GM18511 (cell line): Measurements from ENCODE around the gene PFKFB1.

ENCODE experiments used
- ATAC-seq: cut with Tn5 transposase; IDR thresholded peaks from one replicate; pipeline ENCODE4 v1.9.1; 2021; ENCODE audit warnings: mild to moderate bottlenecking, moderate library complexity; ENCODE audit not compliant: unreplicated experiment

PFKFB1 gene

DNA sequence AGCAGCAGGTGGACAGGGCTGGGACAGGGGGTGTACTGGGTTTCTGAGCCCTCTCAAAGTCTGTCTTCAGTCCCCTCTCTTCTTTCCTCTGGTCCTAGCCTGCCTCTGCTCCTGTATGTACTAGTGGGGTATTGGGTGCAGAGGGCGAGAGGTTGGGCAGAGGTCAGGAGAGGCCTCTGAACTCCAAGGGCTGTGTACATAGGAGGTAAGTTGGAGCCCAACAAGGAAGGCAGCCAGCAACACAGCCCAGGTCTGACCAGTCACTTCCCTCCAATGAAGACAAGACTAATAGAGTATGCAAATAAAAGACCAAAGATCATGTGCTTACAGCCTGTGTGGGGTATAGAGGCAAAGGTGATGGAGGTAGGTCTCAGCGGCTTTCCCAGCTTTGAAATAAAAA, at the start of gene PFKFB1:
TSS of gene PFKFB1 (minus strand) at position 90 of the 400 bp plus-strand sequence. CDS start 181 bp downstream, outside the sequence.
- no peak for ATAC-seq

DNA sequence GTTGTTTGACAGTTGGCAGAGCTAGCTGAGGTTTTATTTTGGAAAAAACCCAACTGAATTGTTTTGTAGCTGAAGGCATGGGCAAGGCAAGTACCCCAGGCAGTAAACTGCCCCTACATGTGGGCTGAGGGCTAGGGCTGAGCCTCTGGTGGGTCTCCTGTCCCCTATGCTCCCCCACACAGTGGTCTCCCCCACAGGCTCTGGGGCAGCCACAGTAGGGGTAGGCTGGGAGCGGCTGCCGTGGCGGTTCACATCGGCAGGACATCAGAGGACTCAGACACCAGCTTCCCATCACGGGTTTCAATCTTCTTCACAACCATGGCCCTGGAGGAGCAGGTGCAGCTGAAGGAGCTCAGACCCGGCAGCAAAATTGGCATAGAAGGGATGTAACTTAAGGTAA, 47.5 kb upstream of the PFKFB1 start:
- ATAC-seq = no peak

DNA sequence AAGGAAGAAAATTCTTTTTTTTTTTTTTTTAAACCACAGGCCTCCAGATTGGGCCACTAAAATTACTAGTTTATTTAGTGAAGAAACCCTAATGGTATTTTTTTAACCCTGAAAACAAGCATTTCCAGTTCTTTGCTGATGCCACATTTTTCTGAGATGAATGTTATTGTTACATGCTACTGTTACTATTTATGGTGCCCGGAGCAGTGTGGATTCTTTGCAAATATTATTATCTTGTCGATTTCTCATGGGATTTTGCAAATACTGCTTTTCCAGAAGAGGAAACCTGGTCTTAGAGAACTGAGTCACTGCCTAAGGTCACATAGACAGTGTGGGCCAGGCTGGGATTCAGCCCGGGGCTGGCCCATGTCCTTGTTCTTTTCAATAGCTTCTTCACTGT, 45.5 kb upstream of the PFKFB1 start:
- ATAC-seq = no peak

DNA sequence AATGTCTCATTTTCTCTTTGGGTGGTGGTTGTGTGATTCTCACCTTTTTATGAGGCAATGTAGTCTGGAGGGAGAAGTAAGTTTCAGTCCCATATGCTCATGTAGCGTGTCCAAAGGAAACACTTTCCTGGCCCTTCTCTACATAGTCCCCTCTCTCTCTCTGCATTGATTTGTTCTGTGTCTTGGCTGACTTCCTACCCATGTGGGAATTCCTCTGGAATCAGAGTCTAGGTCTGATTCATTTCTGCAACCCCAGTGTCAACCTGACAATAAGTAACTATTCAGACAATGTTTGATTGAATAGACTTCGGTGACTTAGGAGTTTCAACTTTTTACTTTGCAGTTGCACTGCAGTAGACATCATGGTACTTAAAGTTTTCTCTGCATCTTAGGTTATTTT, 39.4 kb upstream of the PFKFB1 start:
- ATAC-seq = no peak

DNA sequence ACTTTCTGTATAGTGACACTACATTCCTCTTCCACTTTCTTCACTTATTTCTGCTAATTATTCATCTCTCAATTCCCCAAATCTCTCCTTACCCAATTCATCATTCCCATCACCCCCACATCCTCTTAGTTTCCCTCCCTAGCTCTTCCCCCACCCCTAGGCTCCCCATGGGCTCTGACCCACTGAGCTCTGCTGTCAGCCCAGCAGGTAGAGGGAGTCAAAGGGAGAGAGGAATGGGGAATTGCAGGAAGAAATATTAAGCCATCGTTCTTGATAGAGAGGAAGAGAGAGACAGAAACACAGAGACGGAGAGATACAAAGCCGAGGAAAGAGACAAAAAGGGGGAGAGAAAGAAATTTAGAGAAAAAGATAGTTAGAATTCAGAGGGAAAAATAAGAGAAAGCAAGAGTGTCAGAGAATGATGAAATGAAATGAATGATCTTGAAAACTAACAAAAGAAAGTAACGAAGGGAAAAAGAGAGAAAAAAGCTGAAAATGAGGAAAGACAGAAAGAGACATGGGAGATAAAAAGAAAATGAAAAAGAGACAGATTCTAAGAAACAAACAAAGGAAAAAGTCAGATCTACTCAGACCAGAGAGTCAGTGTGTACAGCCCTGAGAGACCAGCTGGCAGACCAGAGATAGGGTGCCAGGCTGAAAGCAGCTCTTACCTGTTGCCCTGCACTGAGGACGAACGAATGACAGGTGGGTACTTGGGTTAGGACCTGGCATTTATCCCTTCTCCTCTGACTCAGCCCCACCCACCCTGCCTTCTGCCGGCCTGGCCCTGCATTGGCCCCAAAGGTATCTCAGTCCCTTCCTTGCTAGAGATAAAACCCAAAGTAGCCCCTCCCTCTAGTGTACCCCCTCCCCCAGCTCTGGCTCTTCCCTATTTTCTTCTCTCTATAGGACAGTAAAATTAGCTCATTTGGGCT, 36.5 kb upstream of the PFKFB1 start, which contains the start of gene ALAS2:
TSS of gene ALAS2 (minus strand) at position 707 of the 935 bp plus-strand sequence. CDS start 4,977 bp downstream, outside the sequence.
- ATAC-seq = no peak

DNA sequence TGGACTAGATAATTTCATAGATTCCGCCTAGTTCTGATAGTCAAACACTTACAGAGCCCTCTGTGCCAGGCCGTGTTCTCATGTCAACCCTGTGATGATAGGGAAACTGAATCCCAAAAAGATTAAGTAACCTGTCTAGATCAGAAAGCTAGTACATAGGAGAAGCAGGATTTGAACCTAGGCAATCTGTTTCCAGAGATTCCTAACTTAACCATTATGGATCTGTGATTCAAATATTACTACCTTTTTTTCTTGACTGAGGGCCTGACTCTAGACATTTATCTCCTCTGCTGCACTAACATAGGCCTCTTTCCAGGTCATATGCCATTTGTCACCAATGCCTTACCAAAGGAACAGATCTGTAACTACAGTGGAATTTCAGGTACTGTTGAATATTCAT, 35.3 kb upstream of the PFKFB1 start:
- no peak for ATAC-seq

DNA sequence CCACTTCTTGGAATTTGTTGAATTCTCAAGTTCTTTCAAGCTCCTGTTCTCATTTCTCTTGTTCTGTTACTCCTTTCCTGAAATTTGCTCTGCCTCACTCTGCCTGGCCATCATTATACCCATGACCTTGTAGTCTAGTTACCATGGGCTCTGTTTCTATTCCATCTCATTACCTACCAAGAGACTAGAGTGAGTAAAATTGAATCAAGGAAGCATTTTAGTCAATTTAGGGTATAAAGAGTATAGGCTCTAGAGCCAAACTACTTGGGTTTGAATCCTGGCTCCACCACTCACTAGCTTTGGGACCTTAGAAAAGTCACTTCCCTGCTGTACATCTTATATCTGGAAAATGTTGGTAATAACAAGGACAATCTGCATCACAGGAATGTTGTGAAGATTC, 34.6 kb upstream of the PFKFB1 start:
- ATAC-seq = no peak

DNA sequence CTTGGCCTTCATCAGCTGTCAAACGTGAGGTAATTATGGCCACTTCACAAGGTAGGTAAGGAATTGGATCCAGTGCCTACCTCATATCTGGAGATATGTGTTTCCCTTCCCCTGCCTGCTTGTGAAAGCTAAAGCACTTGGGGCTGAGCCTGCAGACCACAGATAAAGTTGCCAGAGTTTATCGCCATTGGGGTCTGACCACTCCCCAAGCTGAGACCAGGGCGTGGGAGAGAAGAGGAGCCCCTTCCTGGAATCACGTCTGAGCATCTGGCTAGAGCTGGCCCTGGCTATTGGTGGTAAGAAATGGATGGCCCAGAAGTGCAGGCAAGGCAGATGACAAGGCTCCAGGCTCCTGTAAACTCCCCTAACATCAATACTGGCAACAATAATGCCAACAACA, 34.1 kb upstream of the PFKFB1 start:
- no peak for ATAC-seq

DNA sequence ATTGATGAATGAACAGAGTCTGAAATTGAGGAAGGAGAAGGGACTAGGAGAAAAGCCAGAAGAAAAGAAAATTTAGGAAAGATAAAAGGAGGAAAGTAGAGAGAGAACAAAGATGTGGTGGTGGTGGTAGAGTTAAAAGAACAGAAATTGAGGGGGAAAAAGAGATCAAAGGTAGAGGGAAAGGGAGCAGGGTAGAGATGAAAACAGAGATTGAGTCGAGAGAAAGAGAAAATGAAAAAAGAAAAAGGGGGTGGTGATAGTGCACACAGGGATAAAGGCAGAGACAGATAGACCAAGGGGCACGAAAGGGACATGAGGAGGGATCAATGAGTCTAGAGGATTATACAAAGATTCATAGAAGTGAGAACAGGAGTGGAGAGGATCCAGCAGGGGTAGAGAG, 32.9 kb upstream of the PFKFB1 start:
- no peak for ATAC-seq

DNA sequence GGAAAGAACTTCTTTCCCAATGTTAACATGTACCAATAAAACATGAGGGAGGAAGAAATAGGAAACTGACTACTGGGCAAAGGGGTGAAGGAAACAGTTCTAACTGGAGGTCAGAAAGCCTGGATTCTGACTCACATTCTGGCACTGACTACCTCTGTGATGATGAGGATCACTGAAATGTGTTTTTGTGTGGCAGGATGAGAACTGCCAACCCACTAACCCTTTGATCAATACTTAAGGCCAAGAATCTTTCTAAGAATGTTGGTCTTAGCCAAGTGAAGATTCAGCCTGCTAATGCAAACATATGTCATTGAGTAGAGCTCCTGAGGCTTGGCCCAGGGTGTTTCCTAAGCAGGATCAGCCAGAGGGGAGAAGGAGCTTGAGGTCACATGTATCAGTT, 32.2 kb upstream of the PFKFB1 start:
- ATAC-seq = no peak

DNA sequence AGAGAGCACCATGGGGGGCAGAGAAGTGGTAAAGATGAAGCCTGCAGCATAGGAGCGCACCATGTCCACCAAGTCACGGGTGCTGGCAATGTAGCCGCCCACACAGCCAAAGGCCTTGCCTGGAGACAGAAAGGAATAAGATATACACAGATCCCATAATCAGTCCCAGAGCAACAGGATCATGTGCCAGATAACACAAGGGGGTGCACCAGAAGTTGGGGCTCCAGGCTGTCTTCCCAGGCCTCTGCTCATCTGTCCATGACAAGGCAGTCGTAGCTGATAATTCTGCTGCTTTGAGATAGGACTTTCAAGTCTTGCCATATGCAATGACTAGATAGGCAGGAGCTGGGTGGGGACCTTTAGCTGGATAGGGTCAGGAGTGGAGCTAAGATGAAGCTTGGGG, 20.9 kb upstream of the PFKFB1 start:
- ATAC-seq = no peak

DNA sequence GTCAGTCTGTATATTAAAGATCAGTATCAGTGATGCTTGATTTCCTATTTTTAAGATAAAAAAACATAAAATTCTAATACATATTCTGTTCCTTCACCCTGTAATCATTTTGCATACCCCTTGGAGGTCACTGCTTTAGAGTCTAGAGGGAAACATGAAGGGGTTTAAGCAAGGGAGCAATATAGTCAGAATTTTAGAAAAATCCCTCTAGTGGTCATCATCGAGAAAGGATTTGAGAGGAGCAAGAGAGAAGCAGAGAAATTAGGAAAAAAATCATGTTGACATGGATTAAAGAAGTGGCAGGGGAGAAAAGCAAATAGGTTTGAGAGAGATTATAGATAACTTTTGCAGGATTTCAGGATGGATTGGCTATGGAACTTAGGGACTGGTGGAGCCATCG, 17.3 kb upstream of the PFKFB1 start:
- ATAC-seq = no peak

DNA sequence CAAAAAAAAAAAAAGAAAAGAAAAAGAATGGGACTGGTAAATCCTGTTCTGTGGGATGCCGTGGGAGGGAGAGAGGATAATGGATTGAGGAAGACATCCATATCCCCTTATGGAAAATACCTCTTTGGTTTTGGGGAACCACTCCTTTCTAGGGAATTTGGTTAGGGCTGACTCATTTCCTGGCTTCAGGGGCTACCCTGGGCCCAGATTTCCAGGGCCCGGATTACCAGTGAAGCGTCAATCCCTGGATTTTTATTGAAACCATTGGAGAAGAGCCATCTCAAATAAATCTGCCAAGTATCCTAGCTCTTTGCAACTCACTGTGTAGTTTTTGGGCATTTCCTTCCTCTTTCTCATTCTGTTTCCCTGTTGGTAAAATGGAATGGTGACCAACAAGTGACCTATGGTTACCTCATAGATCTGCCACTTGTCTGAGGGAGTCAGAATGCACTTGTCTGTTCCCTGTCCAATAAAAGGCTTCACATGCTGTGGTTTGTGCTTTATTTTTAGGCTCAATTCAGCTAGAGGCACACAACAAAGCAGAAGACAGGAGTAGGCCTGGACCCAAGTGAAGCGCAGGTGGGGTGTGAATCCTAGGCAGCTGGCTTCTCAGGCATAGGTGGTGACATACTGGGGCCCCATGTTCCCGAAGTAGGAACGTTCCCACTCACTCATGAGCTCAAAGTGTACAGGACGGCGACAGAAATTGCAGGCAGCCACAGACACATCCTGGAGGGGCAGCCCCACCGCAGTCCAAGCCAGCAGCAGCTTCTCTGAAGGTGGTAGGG, 14.8 kb upstream of the PFKFB1 start:
- ATAC-seq = no peak

DNA sequence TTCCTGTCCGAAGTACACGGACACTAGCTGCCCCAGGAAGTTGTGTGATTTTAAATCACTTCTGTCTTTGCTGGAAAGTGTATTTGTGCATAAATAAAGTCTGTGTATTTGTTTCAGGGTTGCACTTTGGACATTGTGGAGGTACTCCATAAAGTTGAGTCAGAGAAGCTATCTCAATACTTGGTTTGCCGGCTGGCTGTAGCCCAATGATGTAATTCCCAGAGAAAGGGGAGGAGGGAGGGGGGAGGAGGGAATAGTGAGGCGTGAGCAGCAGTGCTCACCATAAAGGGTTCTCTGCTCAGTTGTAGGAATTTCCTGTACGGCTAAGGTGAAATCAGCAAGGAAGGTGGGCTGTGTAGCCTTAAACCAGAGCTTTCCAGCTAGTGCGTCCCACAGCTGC, 13.7 kb upstream of the PFKFB1 start:
- ATAC-seq = no peak

DNA sequence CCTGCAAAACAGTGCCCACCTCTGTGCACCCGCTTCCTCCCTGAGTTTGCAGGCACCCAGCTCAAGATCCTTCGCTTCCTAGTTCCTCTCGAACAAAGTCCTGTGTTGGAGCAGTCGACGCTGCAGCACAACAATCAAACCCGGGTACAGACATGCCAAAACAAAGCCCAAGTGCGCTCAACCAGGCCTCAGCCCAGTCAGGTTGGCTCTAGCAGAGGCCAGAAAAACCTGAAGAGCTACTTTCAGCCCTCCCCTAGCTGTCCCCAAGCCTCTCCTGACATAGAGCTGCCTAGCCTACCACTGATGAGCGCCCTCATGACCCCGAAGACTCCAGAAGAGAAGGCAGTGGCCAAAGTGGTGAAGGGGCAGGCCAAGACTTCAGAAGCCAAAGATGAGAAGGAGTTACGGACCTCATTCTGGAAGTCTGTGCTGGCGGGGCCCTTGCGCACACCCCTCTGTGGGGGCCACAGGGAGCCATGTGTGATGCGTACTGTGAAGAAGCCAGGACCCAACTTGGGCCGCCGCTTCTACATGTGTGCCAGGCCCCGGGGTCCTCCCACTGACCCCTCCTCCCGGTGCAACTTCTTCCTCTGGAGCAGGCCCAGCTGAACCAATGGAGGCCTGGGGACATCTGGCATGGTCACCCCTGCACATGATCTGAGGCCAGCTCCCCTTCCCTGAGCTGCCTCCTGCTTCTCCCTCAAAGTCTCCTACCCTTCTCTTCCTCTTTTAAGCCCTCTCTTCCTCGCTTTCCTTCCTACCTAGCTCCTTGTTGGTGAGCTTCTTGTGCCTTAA, 13.0 kb upstream of the PFKFB1 start:
- no peak for ATAC-seq

DNA sequence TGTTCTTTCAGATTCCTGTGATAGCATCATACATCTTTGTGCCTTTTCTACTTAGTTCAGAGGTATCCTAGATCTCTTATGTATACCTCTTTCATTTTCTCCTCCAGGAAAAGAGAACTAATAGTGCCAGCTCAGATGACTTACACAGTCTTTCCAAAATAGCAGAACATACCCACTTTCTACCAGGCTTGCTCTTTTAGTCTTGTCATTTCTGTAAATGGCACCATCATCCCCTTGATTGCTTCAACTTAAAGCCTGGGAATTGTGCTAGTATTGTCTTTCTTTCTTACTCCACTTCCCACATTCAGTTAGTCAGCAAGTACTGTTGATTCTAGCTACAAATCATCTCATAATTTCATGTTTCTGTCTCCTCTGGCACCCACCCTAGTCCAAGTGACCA, 11.3 kb upstream of the PFKFB1 start:
- no peak for ATAC-seq

DNA sequence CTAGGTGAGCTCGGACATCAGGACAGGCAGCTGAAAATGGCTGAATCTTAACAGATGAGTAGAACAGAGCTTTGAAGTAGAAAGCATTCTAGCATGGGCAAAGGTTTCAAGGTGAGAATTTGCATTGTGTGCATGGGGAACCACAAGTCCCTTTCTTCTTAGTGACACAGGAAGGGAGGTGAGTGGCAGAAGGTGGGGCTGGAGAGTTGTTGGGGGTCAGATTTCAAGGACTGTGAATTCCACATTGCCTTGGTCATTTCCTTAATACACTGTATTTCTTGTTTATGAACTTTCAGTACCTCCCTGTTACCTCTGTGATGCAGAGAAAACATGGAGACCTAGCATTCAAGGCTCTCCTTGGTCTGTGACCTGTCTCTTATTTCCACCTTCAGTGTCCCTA, 10.2 kb upstream of the PFKFB1 start:
- no peak for ATAC-seq

DNA sequence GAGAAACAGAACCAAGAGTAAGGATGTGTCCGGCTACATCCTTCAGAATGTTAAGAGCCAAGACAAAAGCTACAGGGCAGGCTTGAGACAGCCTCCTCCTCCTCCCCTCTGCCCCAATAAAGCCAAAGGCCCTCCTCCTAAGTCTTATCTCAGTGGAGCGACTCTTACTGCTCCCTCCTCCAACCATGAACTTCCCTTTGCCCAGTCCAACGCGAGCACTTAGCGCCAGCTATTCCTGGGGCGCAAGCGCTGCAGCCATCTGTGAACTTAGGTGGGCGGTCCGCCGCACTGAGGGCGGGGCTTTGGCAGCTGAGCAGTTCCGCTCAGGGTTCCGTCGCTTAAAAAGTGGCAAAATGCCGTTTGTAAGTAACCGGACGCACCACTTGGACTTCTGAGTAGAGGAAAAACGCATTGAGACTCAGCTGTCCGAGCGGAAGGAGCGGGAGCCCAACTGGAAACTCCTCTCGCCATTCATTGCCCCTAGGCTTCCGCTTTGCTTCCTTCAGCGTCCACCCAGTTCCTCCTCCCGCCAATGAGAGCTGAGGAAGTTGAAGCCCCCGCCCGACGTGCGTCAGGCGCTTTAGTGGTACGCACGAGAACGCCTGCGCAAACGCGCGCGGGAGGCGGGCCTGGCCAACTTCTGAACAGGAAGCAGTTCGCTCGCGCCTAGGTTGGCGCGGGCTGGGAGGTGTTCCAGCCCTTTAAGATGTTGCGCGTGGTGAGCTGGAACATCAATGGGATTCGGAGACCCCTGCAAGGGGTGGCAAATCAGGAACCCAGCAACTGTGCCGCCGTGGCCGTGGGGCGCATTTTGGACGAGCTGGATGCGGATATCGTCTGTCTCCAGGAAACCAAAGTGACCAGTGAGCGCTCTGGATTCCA, 6.0 kb upstream of the PFKFB1 start, which contains the start of gene APEX2:
TSS of gene APEX2 (plus strand) at position 647 of the 882 bp plus-strand sequence. CDS start at position 707, 60 bp downstream.
- ATAC-seq = peak; percentile 95

DNA sequence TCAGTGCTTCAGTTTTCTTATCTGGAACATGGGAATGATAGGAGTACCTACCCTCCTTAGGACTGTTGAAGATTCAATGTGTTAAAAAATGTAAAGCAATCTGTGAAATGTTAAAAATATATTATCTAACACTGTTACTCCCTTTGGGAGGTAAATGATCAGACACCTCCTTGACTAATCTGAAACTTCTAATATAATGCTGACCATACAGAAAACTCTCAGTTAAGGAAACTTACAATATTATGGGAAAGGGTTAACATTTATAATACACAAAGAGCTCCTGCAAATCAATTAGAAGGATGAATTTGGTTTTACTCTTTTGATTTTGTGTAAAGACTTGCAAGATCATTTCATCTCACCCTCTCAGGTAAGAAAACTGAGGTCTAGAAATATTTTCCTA, 1.6 kb upstream of the PFKFB1 start:
- ATAC-seq = no peak
